ENCODE results near the gene STARD6.
"Not testable (repeated sequence)": the region's sequence is repeated elsewhere in the genome, so short reads cannot be mapped to it uniquely, and the experiment has no call there.

STARD6 gene, protein sequence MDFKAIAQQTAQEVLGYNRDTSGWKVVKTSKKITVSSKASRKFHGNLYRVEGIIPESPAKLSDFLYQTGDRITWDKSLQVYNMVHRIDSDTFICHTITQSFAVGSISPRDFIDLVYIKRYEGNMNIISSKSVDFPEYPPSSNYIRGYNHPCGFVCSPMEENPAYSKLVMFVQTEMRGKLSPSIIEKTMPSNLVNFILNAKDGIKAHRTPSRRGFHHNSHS

GRCh38 chr18:54357660-54358494 lies at the start of gene STARD6, which contains the start of gene C18orf54:
Gene STARD6, minus strand, starts transcription at chr18:54357858. Its CDS starts 3,285 bp downstream, at chr18:54354573.
Gene C18orf54, plus strand, starts transcription at chr18:54357906. Its CDS starts 2,667 bp downstream, at chr18:54360573.
- DNase-seq = peak; percentile 88

- no peak for DNase-seq
These were observed 47.6 kb upstream of the STARD6 start for GRCh38 chr18:54405290-54405689.

- no peak for DNase-seq
These were observed 39.1 kb upstream of the STARD6 start for GRCh38 chr18:54396760-54397159.

DNA sequence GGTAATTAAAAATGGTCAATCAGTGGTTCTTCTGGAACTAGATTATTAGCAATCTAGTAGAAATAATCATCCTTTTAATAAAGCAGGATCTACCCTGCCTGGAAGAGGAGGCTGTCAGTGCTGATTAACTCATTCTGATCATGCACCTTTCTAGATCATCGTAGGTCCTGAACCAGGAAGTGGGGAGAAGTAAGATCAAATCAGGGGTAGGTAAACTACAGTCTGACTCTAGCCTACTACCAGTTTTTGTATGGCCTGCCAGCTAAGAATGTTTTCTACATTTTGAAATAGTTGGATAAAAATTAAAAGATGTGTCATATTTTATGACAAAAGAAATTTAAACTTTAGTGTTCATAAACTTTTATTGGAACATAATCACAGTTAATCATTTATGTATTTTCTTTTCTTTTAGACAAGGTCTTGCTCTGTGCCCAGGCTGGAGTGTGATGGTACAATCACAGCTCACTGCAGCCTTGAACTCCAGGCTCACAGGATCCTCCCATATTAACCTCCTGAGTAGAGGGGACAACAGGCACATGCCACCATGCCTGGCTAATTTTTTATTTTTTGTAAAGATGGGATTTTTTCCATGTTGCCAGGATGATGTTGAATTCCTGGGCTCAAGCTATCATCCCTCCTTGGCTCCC lies 36.1 kb upstream of the STARD6 start:
- no peak for DNase-seq

- DNase-seq = no peak
These were observed 34.9 kb upstream of the STARD6 start for GRCh38 chr18:54392543-54393023.

DNA sequence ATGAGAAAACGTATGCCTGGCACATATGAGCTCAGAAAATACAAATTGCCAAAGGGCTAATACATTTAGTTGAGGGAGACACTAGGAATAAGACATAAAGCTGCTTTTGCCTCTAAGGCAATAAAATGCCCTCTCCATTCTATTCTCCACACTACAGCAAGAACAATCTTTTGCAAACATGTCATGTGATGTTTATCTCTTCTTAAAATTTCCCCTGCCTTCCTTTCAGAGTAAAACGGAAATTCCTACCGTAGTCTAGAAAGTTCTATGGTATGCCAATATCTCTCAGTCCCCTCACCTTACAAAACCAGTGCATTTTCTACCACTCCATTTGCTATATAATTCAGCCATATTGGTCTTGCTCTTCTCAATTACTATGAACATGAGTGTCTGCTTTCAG lies 33.2 kb upstream of the STARD6 start:
- DNase-seq = no peak

DNA sequence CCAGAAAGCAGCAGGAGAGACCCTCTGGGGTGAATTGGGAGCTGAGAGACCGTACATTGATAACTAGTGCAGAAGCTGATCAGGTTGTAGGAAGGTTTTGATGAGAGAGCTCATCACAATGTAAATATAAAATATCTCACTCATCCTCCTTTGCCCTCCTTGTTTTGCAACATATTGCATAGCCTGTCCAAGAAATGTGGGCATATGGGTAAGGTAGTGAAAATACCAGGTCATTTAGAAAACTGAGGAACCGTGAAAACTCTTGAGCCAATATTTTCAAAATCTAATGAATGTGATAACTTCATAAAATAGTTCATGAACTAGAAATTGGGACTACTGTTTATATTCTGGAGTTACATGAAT lies 31.5 kb upstream of the STARD6 start:
- DNase-seq = no peak

DNA sequence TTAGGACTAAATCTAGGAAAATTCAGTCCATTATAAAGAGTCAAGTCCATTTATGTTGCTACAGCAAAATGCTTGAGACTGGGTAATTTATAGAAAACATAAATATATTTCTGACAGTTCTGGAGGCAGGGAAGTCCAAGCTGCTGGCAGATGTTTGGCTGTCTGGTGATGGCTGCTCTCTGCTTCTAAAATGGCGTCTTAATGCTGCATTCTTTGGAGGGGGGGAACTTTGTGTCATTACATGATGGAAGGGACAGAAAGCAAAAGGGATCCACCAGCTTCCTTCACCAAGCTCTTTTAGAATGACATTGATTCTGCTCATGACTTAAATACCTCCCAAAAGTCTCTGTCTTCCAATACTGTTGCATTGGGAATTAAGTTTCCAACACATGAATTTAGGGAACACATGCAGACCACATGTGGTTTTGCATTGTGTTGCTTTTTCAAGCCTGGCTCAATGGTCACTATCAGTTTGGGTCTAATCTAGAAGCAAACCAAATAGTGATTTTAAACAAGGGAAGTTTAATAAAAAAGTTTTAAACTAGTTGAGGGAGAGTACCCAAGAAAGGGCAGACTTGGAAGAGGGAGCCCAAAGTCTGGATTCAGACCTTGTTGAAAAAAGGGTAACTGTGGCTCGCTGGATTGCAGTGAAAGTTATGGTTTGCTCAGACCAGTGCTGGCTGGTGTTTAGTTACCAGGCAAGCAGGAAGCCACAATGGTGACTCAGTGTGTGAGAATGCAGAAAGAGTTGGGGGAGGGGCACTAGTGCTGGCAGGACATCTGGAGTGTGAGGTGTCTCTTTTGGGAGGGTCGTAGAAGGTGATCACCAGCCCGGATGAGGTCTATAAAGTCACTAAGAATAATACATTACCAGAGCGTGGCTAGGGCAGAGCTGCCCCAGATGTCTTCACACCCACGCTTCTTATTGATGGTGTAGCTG lies 30.8 kb upstream of the STARD6 start:
- peak; percentile 23 for DNase-seq

- no peak for DNase-seq
These were observed 30.0 kb upstream of the STARD6 start for GRCh38 chr18:54387631-54388030.

GRCh38 chr18:54386800-54387495 lies 29.3 kb upstream of the STARD6 start:
- DNase-seq = not testable (repeated sequence)

DNA sequence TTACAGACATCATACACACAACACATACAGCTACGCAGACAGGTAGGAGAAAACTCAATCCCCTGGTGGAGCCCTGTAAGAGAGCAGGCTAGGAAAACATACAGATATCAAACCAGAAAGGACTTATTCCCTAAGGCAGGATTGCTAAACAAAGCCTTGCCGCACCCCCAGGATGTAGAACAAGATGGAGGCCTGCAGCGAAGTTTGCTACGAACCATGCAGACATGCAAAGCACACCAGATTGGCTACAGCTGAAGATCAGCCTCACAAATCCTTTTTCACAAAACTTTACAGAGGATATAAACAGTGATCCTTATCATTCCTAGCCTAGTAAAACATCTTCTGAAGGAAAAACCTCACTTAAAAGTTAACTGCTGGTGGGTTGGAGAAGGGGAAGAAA lies 28.4 kb upstream of the STARD6 start:
- no peak for DNase-seq

DNA sequence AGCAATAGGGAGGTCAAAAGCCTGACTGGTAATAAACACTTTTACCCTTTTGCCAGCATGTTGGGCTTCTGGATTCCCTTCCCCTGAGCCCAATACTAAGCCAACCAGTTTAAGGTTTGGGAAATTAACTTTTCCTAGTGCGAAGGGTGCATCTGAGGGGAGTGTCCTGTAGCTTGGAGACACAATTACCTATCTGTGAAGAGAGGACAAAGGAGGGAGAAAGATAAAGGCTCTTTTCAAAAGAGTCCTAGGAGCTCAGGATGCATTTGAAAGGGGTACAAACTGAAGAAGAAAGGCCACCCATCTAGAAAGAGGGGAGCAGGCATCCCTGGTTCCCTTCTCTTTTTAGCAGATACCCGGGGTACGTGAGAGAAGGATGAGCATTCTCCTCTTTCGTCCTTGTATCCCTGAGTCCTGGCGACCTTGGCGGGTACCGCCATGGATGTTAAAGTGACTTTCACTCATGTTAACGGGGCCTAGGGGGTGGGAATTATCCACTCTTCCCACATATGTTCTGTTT lies 25.1 kb upstream of the STARD6 start:
- DNase-seq = no peak

- no peak for DNase-seq
These were observed 24.4 kb upstream of the STARD6 start for GRCh38 chr18:54382076-54382475.

DNA sequence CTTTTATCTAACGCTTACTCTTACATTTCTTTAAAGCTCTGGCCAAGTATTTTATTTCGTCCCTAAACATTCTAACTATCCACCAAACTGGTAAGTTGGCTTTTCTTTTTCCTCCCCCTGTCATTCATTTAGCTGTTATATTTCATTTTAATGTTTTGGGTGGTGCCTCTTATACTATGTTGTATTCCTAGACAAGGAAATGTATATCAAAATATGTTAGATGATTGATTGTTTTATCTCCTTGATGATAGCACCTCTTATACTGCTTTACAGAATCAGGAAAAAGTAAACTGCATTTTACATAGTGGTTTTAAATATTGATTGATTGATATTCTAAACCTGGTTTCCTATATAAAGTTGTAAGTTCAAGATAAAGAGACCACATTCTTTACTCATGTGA lies 24.0 kb upstream of the STARD6 start:
- no peak for DNase-seq

DNA sequence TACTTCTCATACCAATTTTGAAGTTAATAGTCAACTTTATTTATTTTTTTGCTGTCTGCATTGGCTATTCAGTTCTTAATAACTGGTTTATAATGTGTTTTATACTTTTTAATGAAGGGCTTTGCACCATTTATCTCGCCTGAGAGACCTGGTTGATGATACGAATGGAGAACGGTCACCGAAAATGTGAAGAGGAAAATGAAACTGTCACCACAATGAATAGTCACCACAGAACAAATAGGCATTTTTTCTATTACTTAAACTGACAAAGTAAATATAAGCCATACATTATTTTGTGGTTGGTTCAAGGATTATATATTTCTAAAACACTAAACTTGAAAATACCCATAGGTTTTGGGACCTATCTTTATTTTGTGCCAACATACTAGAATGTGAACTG lies 20.4 kb upstream of the STARD6 start:
- DNase-seq = no peak

DNA sequence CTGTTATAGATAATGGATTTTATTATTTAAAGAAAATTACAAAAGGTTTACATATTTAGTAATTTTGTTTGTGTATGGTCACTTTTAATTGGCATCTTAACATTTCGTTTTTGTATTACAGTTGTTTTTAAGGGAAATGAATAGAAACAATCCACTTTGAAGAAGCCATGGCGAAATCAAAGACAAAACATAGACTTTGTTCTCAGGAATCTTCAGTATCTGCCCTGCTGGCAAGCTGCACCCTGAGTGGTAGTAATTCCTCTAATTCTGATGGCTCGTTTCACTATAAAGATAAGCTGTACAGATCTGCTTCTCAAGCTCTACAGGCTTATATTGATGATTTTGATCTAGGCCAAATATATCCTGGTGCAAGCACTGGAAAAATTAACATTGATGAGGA lies 2.7 kb upstream of the STARD6 start:
- DNase-seq = no peak

DNA sequence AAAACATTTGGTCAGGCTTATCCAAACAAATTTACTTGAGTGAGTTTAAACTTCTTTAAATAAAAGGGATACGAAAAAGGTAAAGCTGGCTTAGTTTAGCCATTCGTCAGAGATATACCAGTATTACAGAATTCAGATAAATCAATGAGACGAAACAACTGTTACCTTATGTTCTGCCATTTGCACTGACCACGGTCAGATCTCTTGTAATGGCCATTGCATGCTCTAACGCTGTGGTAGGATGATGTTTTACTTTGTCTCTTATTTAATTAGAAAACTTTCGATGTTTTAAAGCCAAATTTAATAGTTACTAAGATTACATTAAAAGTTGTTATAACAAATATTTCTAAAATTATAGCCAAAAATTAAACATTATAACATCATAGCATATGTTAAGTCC lies 1.6 kb upstream of the STARD6 start:
- DNase-seq = no peak

GRCh38 chr18:54358495-54359040 lies 910 bp upstream of the STARD6 start:
- no peak for DNase-seq

DNA sequence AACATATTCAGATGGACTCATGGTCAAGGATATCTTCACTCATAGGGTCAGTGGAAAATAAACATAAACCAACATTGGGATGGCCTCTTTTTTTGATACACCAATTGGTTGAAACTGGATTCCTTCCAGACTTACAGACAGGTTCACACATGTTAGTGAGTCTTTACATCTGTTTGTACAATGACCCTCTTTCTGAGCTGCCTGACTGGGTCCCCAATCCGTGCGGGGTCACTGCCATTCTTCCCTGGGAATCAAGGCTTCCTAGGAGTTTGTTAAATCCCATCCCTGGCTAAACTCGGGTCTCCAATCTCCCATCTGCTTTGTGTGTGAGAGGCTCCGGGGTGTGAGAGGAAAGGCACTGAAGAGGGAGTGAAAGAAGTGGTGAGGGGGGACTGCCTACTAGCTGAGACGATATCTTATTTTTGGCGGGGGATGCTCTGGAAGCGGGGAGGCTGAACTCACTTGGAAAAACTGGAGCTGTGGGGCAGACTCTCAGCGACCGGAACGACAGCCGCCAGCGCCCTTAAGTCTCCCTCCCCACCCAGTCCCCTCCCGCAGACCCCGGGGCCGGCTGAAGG lies 487 bp downstream of the STARD6 start:
- DNase-seq = no peak

GRCh38 chr18:54351186-54351585 lies 6.5 kb downstream of the STARD6 start:
- no peak for DNase-seq

DNA sequence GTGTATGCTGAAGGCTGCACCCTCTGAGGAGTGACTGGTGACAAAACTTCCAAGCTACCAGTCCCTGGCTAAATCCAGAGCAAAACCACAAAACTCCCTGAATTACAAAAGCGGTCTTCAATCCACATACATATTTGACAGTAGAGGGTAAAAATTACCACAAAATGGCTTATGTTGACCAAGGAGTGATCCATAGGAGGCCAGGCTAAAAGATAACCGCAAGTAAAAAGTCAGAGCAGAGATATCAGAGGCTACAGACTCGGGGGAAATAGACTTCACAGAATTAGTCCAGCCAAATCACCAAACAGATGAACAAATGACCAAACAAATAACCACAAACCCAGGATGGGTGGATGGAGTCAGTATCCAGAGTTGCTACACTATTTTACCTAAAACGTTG lies 19.4 kb downstream of the STARD6 start:
- no peak for DNase-seq

All from stimulated activated CD4-positive, alpha-beta T cell treated with anti-CD3 and anti-CD28 coated beads, Interleukin-4, amount 100 ng/mL, for 24 hours (primary cell).